ENCODE results near the gene ATP2B3. TPM values are rescaled to one million over a fixed set of nuclear protein-coding genes. Genes with fewer than 3 reads are reported as not detected.

Gene ATP2B3
- total and polyA plus RNA-seq, 10 of the 15 experiments (the other 5 are each of a cell fraction or from before 2014, with no cell fraction given) = 0.01 TPM; not detected in 9

DNA sequence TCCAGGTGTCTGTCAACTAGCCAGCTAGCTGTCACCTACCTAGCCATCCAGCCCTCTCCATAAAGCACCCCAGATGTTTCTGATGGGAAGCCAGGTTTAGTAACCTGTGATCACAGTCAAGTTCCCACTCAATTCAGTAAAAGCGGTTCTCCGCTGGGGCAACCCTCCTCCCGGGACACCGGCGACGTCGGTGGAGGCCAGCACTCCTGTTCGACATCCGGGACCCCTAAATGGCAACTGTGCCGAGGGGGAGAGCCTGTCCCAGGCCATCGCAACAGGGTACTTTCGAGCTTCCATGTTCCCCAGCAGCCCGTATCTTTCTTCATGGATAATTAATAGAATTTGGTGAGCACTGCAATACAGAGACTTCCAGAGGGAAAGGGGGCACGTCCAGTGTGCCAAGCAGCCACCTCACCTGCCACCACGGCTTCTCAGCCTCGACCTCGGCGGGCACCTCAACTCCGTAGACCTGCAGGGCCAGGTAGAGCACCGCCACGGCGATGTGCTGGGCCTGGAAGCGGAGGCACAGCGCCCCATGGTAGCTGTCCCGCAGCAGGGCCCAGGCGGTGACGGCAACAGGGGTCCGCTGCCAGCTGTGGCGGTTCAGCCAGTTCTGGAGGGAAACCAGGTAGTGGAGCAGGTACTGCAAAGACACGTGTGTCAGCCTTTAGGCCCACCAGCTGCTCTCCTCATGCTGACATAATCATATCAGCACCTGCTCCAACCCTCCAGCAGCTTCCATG is 74.8 kb downstream of the ATP2B3 start:
- Histone ChIP-seq H3K9me3 (replicated peaks; ENCODE audit: control insufficient read depth, insufficient read depth, low read length) (no peaks in the 10 kb centered on the region; the same call in 2 of the 3 replicates), H2AFZ (ENCODE audit: control insufficient read depth, low read depth, low read length) (no peak overlapping the region), H3K4me2 (ENCODE audit: control insufficient read depth, insufficient read depth) (no peak overlapping the region), H4K20me1 (ENCODE audit: control insufficient read depth, insufficient read depth) (no peaks in the 10 kb centered on the region), H3K4me1 (ENCODE audit: control insufficient read depth, insufficient read depth, low read length) (no peaks in the 10 kb centered on the region), H3K27me3 (replicated peaks in 1 of 2; ENCODE audit: control insufficient read depth in 2 of 2, insufficient read depth in 2 of 2, low read length in 1 of 2) (no peaks in the 10 kb centered on the region), H3K9ac (ENCODE audit: control insufficient read depth, insufficient read depth, low read length) (no peak overlapping the region), H3K4me3 (no peak overlapping the region), H3K79me2 (ENCODE audit: control insufficient read depth, insufficient read depth, low read length) (peaks cover 4% of the 10 kb centered on the region; the same call in 1 of the 2 replicates), H3K27ac (ENCODE audit: control insufficient read depth, insufficient read depth) (no peak overlapping the region), H3K36me3 (ENCODE audit: control insufficient read depth in 2 of 2, insufficient read depth in 2 of 2, low read length in 1 of 2) (peaks cover 0 to 4% of the 10 kb centered on the region in 2 experiments; a peak in 2 of 4 replicates)
- ATAC-seq = no peak
- no peak for DNase-seq (ENCODE audit: low read depth, low spot score)
- TF ChIP-seq SMC3 (IDR thresholded peaks at IDR 0.05; ENCODE audit: borderline replicate concordance, low read length) = no peak
- TF ChIP-seq STAT1 (conservative IDR thresholded peaks at IDR 0.05) = no peak
- no peak for TF ChIP-seq MTA2 (IDR thresholded peaks at IDR 0.05; ENCODE audit: low read depth)
- TF ChIP-seq RCOR1 (conservative IDR thresholded peaks at IDR 0.05; ENCODE audit: low read depth, low read length) = no peak
- no peak for TF ChIP-seq NFXL1 (IDR thresholded peaks at IDR 0.05; ENCODE audit: borderline replicate concordance)
- TF ChIP-seq SREBF1 (IDR thresholded peaks at IDR 0.05; ENCODE audit: low read length) = no peak
- TF ChIP-seq CBFB (IDR thresholded peaks at IDR 0.05; ENCODE audit: low read depth) = no peak
- ChIA-PET POLR2A (no interaction called here), SMC1A (ENCODE audit: uncharacterized antibody, unreplicated experiment) (no interaction called here), CTCF (interaction anchor here (0.9 kb wide), 1 partner anchor 70 kb away, joined by 4 read pairs; no protein-coding TSS in a partner anchor), RAD21 (ENCODE audit: unreplicated experiment) (no interaction called here)
- FAIRE-seq = no peak
- no TSS peak for BruUV-seq (replicated peaks)
- in situ Hi-C loops (cut with MboI) (no loop called here), intact Hi-C loops (cut with micrococcal nuclease; ENCODE audit: unreplicated experiment) (no loop called here)
- 76% methylated on average over 30 of the region's 30 CpGs for WGBS (ENCODE audit: insufficient coverage, insufficient replicate concordance, low lambda C conversion rate, missing lambda C conversion rate)

Measured in GM12878 (cell line).